Progenitor cell of endocrine pancreas (in vitro differentiated cells): ENCODE measurements around the gene RBM47. TPM values are rescaled to one million over a fixed set of nuclear protein-coding genes. Genes with fewer than 3 reads are reported as not detected.
A peak's percentile ranks its signal among the peaks of the same experiment; 100 is the strongest.
"Not testable (repeated sequence)": the region's sequence is repeated elsewhere in the genome, so short reads cannot be mapped to it uniquely, and the experiment has no call there.

ENCODE experiments used
- DNase-seq: peaks from one replicate; pipeline ENCODE4 v3.0.0; 2021; ENCODE audit warnings: low spot score; ENCODE audit not compliant: unreplicated experiment
- H3K27ac Mint-ChIP-seq: 2 replicates; pipeline ENCODE4 v1.8.0; 2021; ENCODE audit warnings: mild to moderate bottlenecking, moderate library complexity, mixed read lengths
- H3K27me3 Mint-ChIP-seq: 2 replicates; pipeline ENCODE4 v1.8.0; 2021; ENCODE audit warnings: mixed read lengths
- H3K36me3 Mint-ChIP-seq: 2 replicates; pipeline ENCODE4 v1.8.0; 2022; ENCODE audit warnings: mixed read lengths; ENCODE audit not compliant: insufficient read depth
- H3K4me1 Mint-ChIP-seq: 2 replicates; pipeline ENCODE4 v1.8.0; 2021; ENCODE audit warnings: low read depth, mixed read lengths
- H3K4me3 Mint-ChIP-seq: 2 replicates; pipeline ENCODE4 v1.8.0; 2021; ENCODE audit warnings: low read depth, mild to moderate bottlenecking, moderate library complexity, mixed read lengths
- H3K9me3 Mint-ChIP-seq: 2 replicates; pipeline ENCODE4 v1.8.0; 2021; ENCODE audit warnings: low read depth, mixed read lengths
- CTCF ChIP-seq: fragments of 200-600 bp; sonication (generic); IDR thresholded peaks from one replicate; pipeline ENCODE4 v1.5.0; 2021; ENCODE audit warnings: antibody characterized with exemption, mild to moderate bottlenecking; ENCODE audit not compliant: unreplicated experiment
- total RNA-seq: library from RNA; stranded (reverse); gene quantifications from 2 replicates; pipeline ENCODE4 v1.2.1, GENCODE V29; 2021

The RBM47 gene
- total RNA-seq, 1 donor from 2014 or later = 64.8 TPM

- no peak for TF ChIP-seq CTCF
- no peak overlapping the region for H3K4me3 Mint-ChIP-seq
- peak overlapping the region; percentile 65 for H3K27ac Mint-ChIP-seq
- H3K27me3 Mint-ChIP-seq = no peaks in the 10 kb centered on the region
- H3K36me3 Mint-ChIP-seq = peaks cover 19% of the 10 kb centered on the region
- peaks cover 29% of the 10 kb centered on the region for H3K4me1 Mint-ChIP-seq
- no peaks in the 10 kb centered on the region for H3K9me3 Mint-ChIP-seq
- DNase-seq = no peak
Observed at GRCh38 chr4:40446839-40447238, 182.8 kb downstream of the RBM47 start.

- peaks cover 17% of the 10 kb centered on the region for H3K36me3 Mint-ChIP-seq
- not testable (repeated sequence) for H3K4me3 Mint-ChIP-seq, H3K27ac Mint-ChIP-seq, H3K27me3 Mint-ChIP-seq, DNase-seq, H3K9me3 Mint-ChIP-seq
- H3K4me1 Mint-ChIP-seq = peaks cover 26% of the 10 kb centered on the region
Observed at GRCh38 chr4:40446261-40446750, 183.4 kb downstream of the RBM47 start.

GRCh38 chr4:40445671-40446070, 184.0 kb downstream of the RBM47 start:
- no peak for TF ChIP-seq CTCF
- H3K9me3 Mint-ChIP-seq = no peaks in the 10 kb centered on the region
- no peaks in the 10 kb centered on the region for H3K27me3 Mint-ChIP-seq
- H3K27ac Mint-ChIP-seq = no peak overlapping the region
- H3K36me3 Mint-ChIP-seq = peaks cover 14% of the 10 kb centered on the region
- H3K4me3 Mint-ChIP-seq = no peak overlapping the region
- H3K4me1 Mint-ChIP-seq = peaks cover 26% of the 10 kb centered on the region
- DNase-seq = no peak

- H3K27ac Mint-ChIP-seq = peak overlapping the region; percentile 53
- H3K4me3 Mint-ChIP-seq = no peak overlapping the region
- TF ChIP-seq CTCF = no peak
- H3K4me1 Mint-ChIP-seq = peaks cover 4% of the 10 kb centered on the region
- peaks cover 25% of the 10 kb centered on the region for H3K36me3 Mint-ChIP-seq
- H3K9me3 Mint-ChIP-seq = no peaks in the 10 kb centered on the region
- H3K27me3 Mint-ChIP-seq = no peaks in the 10 kb centered on the region
- DNase-seq = no peak
Observed at GRCh38 chr4:40441430-40441829, 188.2 kb downstream of the RBM47 start.

- H3K9me3 Mint-ChIP-seq = no peaks in the 10 kb centered on the region
- no peak for DNase-seq
- H3K27ac Mint-ChIP-seq = no peak overlapping the region
- H3K4me3 Mint-ChIP-seq = no peak overlapping the region
- no peak for TF ChIP-seq CTCF
- H3K27me3 Mint-ChIP-seq = no peaks in the 10 kb centered on the region
- peaks cover 32% of the 10 kb centered on the region for H3K36me3 Mint-ChIP-seq
- H3K4me1 Mint-ChIP-seq = peaks cover 6% of the 10 kb centered on the region
Observed at GRCh38 chr4:40439519-40439918, 190.1 kb downstream of the RBM47 start.

- no peak for DNase-seq
- Mint-ChIP-seq H3K4me1 (peaks cover 6% of the 10 kb centered on the region), H3K36me3 (peaks cover 36% of the 10 kb centered on the region), H3K4me3 (no peak overlapping the region), H3K9me3 (no peaks in the 10 kb centered on the region), H3K27ac (no peak overlapping the region), H3K27me3 (no peaks in the 10 kb centered on the region)
- TF ChIP-seq CTCF = no peak
Observed at GRCh38 chr4:40438384-40439026, 191.2 kb downstream of the RBM47 start.
